NK-92 treated with Interleukin-12 subunit alpha and Interleukin-12 subunit beta, amount 100 ng/mL, for 24 hours (cell line): ENCODE measurements around the gene ACTR1A.
A peak's percentile ranks its signal among the peaks of the same experiment; 100 is the strongest.
"Not testable (repeated sequence)": the region's sequence is repeated elsewhere in the genome, so short reads cannot be mapped to it uniquely, and the experiment has no call there.

ENCODE experiments used
- DNase-seq: peaks from one replicate; lab custom pipeline; 2025; lab: John Stamatoyannopoulos, UW

ACTR1A gene

GRCh38 chr10:102514487-102515311 is 12.2 kb upstream of the ACTR1A start:
- no peak for DNase-seq

DNA sequence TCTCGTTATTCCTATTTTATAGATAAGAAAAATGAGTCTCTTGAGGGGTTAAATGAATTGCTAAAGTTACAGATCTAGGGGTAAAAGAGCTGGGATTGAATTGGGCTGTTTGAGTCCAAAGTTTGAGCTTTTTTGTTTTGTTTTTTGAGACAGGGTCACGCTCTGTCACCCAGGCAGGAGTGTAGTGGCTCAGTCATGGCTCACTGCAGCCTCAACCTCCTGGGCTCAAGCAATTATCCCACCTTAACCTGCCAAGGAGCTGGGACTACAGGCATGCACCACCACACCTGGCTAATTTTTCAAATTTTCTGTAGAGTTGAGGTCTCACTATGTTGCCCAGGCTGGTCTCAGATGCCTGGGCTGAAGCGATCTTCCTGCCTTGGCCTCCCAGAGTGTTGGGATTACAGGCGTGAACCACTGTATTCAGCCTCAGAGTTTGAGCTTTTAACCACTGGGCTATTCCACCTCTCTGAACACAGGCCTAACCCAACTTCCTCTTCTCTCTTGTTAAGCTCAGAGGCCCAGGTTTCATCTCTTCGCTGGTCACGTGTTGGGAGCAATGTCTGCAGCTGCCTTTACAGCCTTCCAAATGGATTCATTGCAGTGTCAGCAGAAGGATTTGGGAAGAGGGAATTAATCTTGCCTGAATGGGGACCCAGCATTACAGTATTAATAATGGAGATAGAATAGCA is 9.2 kb upstream of the ACTR1A start:
- DNase-seq = no peak

DNA sequence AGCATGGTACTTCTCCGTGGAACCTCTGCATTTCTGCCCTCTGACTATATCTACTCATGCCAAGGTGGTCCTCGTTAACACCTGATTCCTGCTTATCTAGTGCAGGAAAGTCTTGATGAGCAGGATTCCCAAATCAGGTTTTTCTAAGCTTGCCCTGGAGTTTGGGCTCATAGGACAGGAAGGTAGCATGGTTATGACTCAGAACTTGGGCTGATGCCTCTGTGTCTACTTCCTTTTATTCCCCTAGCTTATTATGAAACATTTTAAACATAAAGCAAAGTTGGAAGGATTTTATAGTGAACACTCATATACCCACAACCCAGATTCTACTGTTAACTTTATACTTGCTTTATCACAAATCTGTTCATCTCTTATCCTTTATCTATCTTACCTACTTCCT is 6.9 kb upstream of the ACTR1A start:
- no peak for DNase-seq

DNA sequence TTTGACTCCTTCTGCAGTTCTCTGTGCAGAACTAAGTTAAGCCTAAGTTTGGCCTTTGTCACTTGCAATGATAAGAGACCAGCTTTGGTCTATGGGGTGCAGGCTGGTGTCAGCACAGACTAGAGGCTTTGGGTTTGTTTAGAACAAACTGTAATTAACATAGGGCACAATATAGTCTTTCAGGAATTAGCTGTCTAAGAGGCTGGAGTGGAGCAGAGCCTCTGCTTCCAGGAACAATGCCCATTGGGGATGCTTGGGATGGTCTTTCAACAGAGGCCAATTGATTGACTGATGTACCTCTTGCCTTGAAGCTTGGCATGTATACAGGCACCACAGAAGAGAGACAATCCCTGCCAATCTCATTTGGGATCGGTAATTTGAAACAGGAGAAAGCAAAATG is 6.0 kb upstream of the ACTR1A start:
- DNase-seq = no peak

DNA sequence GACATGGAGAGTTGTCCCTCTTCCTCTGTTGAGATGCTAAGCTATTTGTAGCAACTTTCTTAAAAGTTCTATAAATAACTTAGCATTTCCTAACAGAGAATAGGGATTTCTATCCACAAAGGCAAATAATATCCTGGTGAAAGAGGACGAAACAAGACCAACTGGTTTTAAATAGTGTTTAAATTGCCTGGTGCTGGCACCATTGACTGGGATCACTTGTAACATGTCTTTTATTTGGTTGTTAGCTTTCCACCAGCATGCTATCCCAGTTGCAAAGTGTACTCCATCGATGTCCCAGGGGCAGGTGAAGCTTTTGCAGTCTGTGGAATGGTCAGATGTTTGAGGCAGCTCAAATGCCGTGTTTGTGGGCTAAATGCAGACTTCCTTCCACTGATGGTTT is 5.0 kb upstream of the ACTR1A start:
- no peak for DNase-seq

DNA sequence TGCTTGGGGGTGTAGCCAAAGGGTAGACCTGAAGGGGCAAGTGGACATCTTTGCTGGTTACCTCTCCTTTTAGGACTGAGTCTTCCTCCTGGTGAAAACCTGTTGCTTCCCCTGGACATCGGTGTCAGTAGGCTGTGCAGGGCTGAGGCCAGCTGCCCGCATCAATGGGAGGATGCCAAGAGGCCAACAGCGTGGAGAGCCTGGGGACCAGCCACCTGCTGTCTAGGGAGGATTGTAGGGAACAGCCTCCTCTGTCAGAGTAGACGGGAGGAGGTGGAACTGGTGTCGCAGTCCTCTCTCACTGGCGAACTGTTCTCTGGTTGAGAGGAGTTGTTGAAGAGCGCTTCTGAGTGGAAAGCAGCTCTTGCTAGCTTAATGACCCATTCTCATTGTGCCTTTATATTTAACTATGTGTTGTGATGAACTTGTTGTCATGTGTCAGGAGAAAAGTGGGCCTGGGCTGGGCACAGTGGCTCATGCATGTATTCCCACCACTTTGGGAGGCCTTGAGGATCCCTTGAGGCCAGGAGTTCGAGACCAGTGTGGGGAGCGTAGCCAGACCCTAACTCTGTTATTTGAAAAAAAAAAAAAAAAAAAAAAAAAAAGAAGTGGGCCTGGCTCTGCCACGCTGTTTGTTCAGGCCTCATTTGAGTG is 3.1 kb upstream of the ACTR1A start:
- no peak for DNase-seq

DNA sequence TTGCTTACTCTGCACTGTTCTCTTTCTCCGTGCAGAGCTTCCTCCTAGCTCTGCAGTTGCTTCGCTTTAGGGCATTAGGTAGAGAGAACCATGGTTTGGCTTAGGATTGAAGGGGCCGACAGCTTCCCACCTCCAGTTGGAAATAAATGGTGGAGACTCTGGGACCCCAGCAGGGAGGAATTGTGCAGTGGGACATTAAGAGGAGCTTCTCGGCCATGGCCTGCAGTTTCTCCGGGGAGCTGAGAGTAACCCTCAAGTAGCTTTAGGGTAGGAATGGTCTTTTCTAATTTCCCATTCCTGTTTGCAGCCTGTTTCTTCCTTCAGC is 2.4 kb upstream of the ACTR1A start:
- DNase-seq = no peak

GRCh38 chr10:102504179-102504975 is 1.9 kb upstream of the ACTR1A start:
- no peak for DNase-seq

DNA sequence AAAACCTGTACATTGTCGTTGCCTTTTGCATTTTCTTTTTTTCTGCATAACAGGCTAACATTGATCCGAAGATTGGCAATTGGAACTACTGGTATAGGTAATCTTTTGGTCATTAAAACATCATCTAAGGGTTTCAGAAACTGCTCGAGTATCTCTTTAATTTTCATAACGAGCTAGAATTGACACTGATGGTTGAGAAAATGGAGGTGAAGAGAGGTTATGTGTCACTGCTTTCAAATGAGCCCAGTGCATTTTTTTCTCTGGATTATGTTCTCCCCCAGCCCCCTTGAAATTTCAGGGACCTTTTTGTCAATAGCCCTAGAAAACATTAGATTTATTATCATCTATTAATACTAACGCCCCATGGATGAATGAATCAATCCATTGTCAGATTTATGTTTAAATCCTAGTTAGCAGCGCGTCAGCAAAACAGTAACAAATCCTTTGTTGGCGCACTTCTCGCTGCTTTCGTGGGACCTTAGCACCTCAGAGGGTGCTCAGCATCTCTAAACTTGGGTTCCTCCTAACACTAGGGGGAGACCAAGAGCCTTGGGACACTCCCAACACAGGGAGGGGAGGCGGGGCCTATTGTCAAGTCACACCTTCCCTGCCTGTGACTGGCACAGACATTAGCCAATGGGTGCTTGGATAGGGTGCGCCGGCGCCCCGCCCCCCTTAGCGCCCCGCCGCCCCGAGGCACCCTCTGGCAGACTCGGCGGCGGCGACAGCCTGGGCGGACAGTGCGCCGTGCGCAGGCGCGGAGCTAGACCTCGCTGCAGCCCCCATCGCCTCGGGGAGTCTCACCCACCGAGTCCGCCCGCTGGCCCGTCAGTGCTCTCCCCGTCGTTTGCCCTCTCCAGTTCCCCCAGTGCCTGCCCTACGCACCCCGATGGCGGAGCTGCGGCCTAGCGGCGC is 1.0 kb upstream of the ACTR1A start, which contains the start of gene SUFU:
Gene SUFU (plus strand): TSS at position 709 of the 915 bp plus-strand sequence. CDS start 181 bp downstream, at position 890.
- DNase-seq = peak; percentile 97

DNA sequence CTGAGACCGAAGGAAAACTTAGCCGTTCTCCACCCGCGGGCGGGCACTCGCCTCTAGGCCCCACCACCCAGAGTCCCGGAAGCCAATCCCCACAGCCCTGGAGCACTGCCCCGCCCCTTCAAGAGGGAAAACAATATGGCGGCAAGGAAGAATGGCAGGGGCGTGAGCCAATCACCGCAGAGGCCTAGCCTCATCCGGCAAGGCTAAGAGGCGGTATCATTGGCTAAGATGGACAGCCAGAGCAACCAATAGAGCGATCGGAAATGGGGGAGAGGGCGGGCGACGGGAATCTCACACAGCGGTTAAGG is 529 bp downstream of the ACTR1A start:
- DNase-seq = peak; percentile 98

GRCh38 chr10:102501201-102502028 is 1.1 kb downstream of the ACTR1A start:
- no peak for DNase-seq

- DNase-seq = not testable (repeated sequence)
Observed at GRCh38 chr10:102500686-102501085, 1.8 kb downstream of the ACTR1A start.

DNA sequence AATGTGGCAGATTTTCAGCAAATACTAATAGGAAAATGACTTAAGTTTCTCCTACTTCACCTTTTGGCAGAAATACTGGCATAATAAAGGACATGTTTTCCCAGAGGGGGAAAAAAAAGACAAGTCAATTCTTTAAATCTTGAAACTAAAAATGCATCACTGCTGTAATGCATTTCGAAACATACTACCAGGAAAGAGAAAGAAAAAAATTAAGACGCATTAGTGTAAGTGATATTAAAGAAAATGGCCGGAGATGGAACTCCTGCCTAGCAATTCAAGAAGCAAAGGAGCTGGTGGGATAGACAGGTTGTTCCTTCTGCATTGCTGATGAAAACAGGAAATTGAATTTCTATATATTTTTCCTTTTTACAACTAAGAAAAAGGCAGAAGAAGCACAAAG is 3.2 kb downstream of the ACTR1A start:
- no peak for DNase-seq

GRCh38 chr10:102497545-102497944 is 5.0 kb downstream of the ACTR1A start:
- no peak for DNase-seq

GRCh38 chr10:102493771-102494170 is 8.7 kb downstream of the ACTR1A start:
- no peak for DNase-seq

GRCh38 chr10:102492983-102493382 is 9.5 kb downstream of the ACTR1A start:
- DNase-seq = no peak

GRCh38 chr10:102492344-102492939 is 10.1 kb downstream of the ACTR1A start:
- DNase-seq = no peak

DNA sequence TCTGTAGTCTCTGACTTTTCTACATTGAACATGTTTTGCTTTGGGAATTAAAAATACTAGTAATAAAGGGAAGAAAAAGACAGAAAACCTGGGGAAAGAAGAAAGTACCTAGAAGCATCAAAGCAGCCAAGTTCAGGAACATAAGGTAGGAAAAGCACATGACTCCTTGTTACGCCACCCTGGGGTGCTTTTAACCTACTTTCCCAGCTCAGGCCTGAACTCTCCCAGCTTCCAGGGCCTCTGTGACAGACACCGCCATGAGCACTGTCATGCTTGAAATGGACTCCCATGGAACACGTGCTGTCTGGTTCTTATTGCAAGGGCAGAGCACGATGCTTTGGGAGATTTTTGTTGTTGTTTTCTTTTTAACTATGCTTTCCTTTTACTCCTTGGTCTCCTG is 11.4 kb downstream of the ACTR1A start:
- no peak for DNase-seq

DNA sequence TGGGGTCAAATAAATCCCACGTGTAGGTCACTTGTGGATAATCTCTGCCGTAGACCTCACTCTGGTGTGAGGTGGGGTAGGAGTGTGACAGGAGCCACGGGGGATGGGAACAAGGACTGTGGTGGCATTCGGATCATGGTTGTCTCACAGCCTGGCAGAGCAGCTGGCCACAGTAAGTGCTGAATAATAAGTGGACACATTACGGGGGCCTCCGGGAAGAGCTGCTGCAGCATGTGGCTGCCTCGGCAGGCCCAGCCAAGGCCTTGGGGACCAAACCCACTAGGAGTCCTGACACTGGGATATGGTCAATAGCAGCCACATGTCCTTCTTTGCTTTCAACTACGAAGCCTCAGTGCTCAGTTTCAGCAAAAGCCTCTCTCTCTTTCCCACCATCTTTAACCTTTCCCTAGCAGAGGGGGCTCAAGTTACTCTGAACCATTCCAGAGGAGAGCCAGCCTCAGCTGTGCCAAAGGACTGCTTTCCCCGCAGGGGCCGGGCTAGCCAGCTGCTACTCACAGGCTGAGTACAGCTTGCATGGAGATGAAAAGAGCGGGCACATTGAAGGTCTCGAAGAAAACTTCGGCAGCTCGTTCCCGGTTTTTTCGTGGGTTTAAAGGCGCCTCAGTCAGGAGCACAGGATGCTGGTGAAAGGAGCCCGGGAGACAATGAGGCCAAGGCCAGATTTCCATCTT is 17.3 kb downstream of the ACTR1A start:
- DNase-seq = no peak
